ENCODE measurements around the gene HDLBP. TPM values are rescaled to one million over a fixed set of nuclear protein-coding genes. Genes with fewer than 3 reads are reported as not detected.
A peak's percentile ranks its signal among the peaks of the same experiment; 100 is the strongest.

The HDLBP gene
- total and polyA plus RNA-seq, 2 of the 4 experiments (the other 2 are of a cell fraction) = 648 to 1,165 TPM

DNA sequence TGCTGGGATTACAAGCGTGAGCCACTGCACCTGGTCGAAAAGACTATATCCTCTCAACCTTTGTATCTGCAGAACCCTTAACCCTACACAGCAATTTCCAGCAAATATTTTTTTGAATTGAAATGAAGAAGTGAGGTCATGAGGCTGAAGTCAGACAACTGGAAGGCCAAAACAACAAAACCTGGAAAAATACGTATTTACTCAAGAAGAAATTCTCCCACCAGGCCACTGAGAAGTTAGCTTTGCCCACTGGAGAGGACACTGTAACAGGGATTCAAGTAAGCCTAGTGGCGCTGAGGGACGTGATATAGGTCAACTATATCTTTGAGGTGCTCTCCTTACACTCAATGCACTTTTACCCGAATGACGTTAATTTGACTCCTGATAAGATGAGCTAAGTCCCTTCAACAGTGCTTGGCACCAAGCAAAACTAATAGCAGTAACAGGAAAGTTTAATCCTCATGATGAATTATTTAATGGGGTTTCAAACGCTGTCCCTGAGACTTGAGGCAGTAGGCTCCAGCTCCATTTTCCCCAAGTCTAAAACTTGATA lies 1.9 kb downstream of the HDLBP start:
- Histone ChIP-seq H2BK5ac (ENCODE audit: low read depth, low read length, poor library complexity, severe bottlenecking) (peak overlapping the region; percentile 95), H4K91ac (ENCODE audit: insufficient read depth, low read depth, low read length) (no peak overlapping the region), H2AK9ac (replicated peaks; ENCODE audit: low read depth, low read length, poor library complexity) (no peak overlapping the region), H3K9me1 (ENCODE audit: insufficient read depth, low read length) (peaks cover 19% of the 10 kb centered on the region), H3K36me3 (ENCODE audit: control insufficient read depth, insufficient read depth, low read length) (peaks cover 2% of the 10 kb centered on the region; the same call in 1 of the 2 replicates), H3K9ac (ENCODE audit: low read depth, low read length) (no peak overlapping the region; the same call in 1 of the 2 replicates), H3K4me3 (ENCODE audit: insufficient read depth, low read depth, low read length) (no peak overlapping the region), H2AFZ (replicated peaks; ENCODE audit: low read length, poor library complexity) (no peak overlapping the region), H3K27ac (ENCODE audit: insufficient read depth, low read length) (no peak overlapping the region), H3K14ac (replicated peaks; ENCODE audit: low read depth, low read length) (no peak overlapping the region; the same call in 1 of the 2 replicates), H3K4me2 (ENCODE audit: low read depth, low read length) (peak overlapping the region; percentile 99; the same call in 1 of the 2 replicates), H3K79me1 (ENCODE audit: low read depth in 1 of 2, low read length in 2 of 2) (peaks cover 11 to 66% of the 10 kb centered on the region in 2 experiments), H3K18ac (ENCODE audit: low read depth, low read length) (no peak overlapping the region), H2BK20ac (ENCODE audit: low read depth, low read length) (no peak overlapping the region), H3K56ac (ENCODE audit: extremely low read depth, insufficient read depth, low read length) (no peak overlapping the region; the same call in 1 of the 2 replicates), H2AK5ac (ENCODE audit: low read depth, low read length) (peak overlapping the region; percentile 18; the same call in 1 of the 2 replicates), H2BK15ac (ENCODE audit: low read depth, low read length) (no peak overlapping the region), H3K4me1 (ENCODE audit: control insufficient read depth, insufficient read depth, low read length) (peaks cover 2% of the 10 kb centered on the region), H4K20me1 (ENCODE audit: insufficient read depth, low read length) (peaks cover 52% of the 10 kb centered on the region), H2BK120ac (ENCODE audit: low read depth, low read length) (no peak overlapping the region), H3K27me3 (ENCODE audit: control insufficient read depth, insufficient read depth, low read length) (no peaks in the 10 kb centered on the region), H4K8ac (ENCODE audit: low read depth in 2 of 2, low read length in 2 of 2) (peak overlapping the region; percentile 96 to 98; a peak in 2 of 4 replicates), H3K9me3 (ENCODE audit: control insufficient read depth, insufficient read depth, low read length) (no peaks in the 10 kb centered on the region), H4K5ac (ENCODE audit: low read depth, low read length) (peak overlapping the region; percentile 25; the same call in 1 of the 2 replicates), H3K23ac (ENCODE audit: low read depth, low read length) (peak overlapping the region; percentile 43; the same call in 1 of the 2 replicates), H3K4ac (ENCODE audit: low read depth, low read length) (no peak overlapping the region)
- BruUV-seq (replicated peaks) = TSS peak; percentile 33
- in situ Hi-C loops (cut with MboI; ENCODE audit: low sequenced_read_pairs) = no loop called here
- POLR2A ChIA-PET (ENCODE audit: unreplicated experiment) = no interaction called here
- TF ChIP-seq NFE2L2 (IDR thresholded peaks at IDR 0.05; ENCODE audit: low read depth, low read length) (no peak), BHLHE40 (IDR thresholded peaks at IDR 0.05; ENCODE audit: low read depth, low read length) (no peak), RCOR1 (IDR thresholded peaks at IDR 0.05; ENCODE audit: insufficient replicate concordance, low read length) (no peak)
- WGBS, 2 experiments (ENCODE audit: extremely low coverage in 2 of 2, insufficient read length in 1 of 2) = 100% methylated on average over 1 of the region's 8 CpGs; no CpG with 5 or more reads in 1 of the 2 experiments
- dilution Hi-C loops (cut with HindIII; ENCODE audit: low sequenced_read_pairs, unreplicated experiment) = no loop called here
- CTCF ChIA-PET = interaction anchor here (1.3 kb wide), 1 partner anchor 52 kb away, joined by 3 read pairs; no protein-coding TSS in a partner anchor
- intact Hi-C loops (cut with micrococcal nuclease) = loop anchor here (2.0 kb wide), 1 partner anchor 41 kb away; no protein-coding TSS in a partner anchor
- no peak for ATAC-seq (ENCODE audit: low read depth)
- DNase-seq = no peak
